Activated CD8-positive, alpha-beta memory T cell treated with anti-CD3 and anti-CD28 coated beads for 36 hours (primary cell): ENCODE data around the gene NANOS3. TPM values are rescaled to one million over a fixed set of nuclear protein-coding genes. Genes with fewer than 3 reads are reported as not detected.

Experiments
- CTCF ChIA-PET: fragments of 350-600 bp; sonication (Branson Sonifier 250); formaldehyde crosslinking; loops from one replicate; lab custom pipeline; 2021; ENCODE audit warnings: antibody characterized with exemption; lab: Charles Lee
- POLR2A ChIA-PET: fragments of 350-600 bp; sonication (Branson Sonifier 250); formaldehyde crosslinking; loops from one replicate; lab custom pipeline; 2021; ENCODE audit warnings: antibody characterized with exemption; lab: Charles Lee
- total RNA-seq, 2 experiments: library from RNA; stranded (reverse); gene quantifications; one replicate each; pipeline ENCODE4 v1.2.3, GENCODE V29; 2021

Gene NANOS3
- total RNA-seq: 1 to 10 TPM in 1 of 2 experiments, under 1 TPM in 1; 0.92 to 2.1 TPM

GRCh38 chr19:13876834-13877233, at the start of gene NANOS3:
TSS of gene NANOS3 (plus strand) at chr19:13877134. CDS start at chr19:13877249, 115 bp downstream.
- POLR2A ChIA-PET: no interaction called here
- CTCF ChIA-PET: interaction anchor here (1.0 to 5.9 kb wide), 4 partner anchors 127 to 194 kb away, joined by 3 to 34 read pairs (median 4); partner anchors contain the start of gene MISP3

- ChIA-PET CTCF (interaction anchor here (0.8 to 0.9 kb wide), 1 partner anchor 35 kb away, joined by 3 to 4 read pairs; no protein-coding TSS in a partner anchor), POLR2A (no interaction called here)
Observed at GRCh38 chr19:13827656-13828055, 49.3 kb upstream of the NANOS3 start.

- ChIA-PET CTCF (interaction anchor here (1.1 kb wide), 1 partner anchor 55 kb away, joined by 3 read pairs; no protein-coding TSS in a partner anchor), POLR2A (interaction anchor here (0.6 kb wide), 1 partner anchor 18 kb away, joined by 3 read pairs; no protein-coding TSS in a partner anchor)
Observed at GRCh38 chr19:13830114-13830740, 46.7 kb upstream of the NANOS3 start.

GRCh38 chr19:13830741-13831536, 46.0 kb upstream of the NANOS3 start:
- CTCF ChIA-PET: no interaction called here
- POLR2A ChIA-PET: interaction anchor here (0.6 kb wide), 1 partner anchor 41 kb away, joined by 3 read pairs; no protein-coding TSS in a partner anchor

- POLR2A ChIA-PET: interaction anchor here (0.5 kb wide), 1 partner anchor 30 kb away, joined by 3 read pairs; no protein-coding TSS in a partner anchor
- CTCF ChIA-PET: no interaction called here
Observed at GRCh38 chr19:13831537-13832467, 45.1 kb upstream of the NANOS3 start.

DNA sequence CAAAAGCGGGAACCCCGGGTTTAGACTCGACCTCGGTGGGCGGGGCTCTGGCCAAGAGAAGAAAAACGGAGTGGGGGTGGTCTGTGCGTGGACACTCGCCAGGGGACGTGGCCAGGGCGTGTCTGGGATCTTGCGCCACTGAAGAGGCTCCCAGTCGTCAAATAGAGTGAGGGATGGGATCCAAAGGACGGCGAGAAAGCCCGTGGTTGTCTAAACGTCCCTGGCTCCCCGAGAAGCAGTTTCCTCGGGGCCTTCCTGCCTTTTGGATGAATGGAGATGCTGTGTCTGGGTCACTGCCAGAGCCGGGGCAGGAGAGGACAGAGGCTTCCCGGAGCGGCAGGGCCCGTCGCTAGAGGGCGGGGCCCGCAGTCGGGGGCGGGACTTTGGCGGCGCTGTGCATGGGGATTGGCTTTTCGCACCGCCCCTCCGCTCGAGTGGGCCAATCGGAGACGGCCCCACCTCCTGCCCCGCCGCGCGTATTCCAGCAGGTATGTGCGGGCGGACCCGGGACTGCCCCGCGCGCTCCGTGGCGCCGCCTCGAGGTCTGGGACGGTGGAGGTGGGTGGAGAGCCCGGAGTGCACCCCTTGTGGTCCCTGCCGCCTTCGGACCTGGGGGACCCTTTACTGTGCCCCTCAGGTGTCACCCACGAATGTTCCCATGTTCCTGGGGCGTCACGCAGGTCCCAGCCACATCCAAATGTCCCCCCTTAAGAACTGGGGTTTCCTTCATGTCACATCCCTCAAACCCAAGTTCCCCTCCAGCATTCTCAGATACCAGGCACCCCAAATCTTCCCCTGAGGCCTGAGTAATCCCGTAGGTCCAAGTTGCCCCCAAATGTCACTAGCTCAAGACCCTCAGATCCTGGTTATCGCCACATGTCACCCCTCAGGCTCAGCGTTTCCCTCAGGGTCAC, 43.3 kb upstream of the NANOS3 start:
- CTCF ChIA-PET: interaction anchor here (0.5 kb wide), 1 partner anchor 810 kb away, joined by 3 read pairs; no protein-coding TSS in a partner anchor
- POLR2A ChIA-PET: interaction anchor here (0.5 to 0.9 kb wide), 3 partner anchors 30 to 1909 kb away, joined by 3 to 6 read pairs (median 4); no protein-coding TSS in a partner anchor

GRCh38 chr19:13834244-13835069, 42.5 kb upstream of the NANOS3 start:
- ChIA-PET POLR2A (interaction anchor here (0.6 kb wide), 1 partner anchor 524 kb away, joined by 6 read pairs; no protein-coding TSS in a partner anchor), CTCF (interaction anchor here (0.5 to 4.1 kb wide), 3 partner anchors 13 to 809 kb away, joined by 3 to 22 read pairs (median 4); no protein-coding TSS in a partner anchor)

GRCh38 chr19:13835791-13836723, 40.9 kb upstream of the NANOS3 start:
- ChIA-PET CTCF (interaction anchor here (0.8 to 6.9 kb wide), 7 partner anchors 11 to 53 kb away, joined by 3 to 43 read pairs (median 6); partner anchors contain the start of gene ZSWIM4), POLR2A (interaction anchor here (0.6 to 6.8 kb wide), 5 partner anchors 13 to 151 kb away, joined by 3 to 74 read pairs (median 5); partner anchors contain the start of genes C19orf53 and ZSWIM4)

- CTCF ChIA-PET: interaction anchor here (4.1 to 6.9 kb wide), 2 partner anchors 9 to 24 kb away, joined by 22 to 43 read pairs; no protein-coding TSS in a partner anchor
- POLR2A ChIA-PET: interaction anchor here (0.6 to 6.8 kb wide), 4 partner anchors 10 to 59 kb away, joined by 3 to 74 read pairs (median 32); partner anchors contain the start of gene ZSWIM4
Observed at GRCh38 chr19:13838435-13839129, 38.4 kb upstream of the NANOS3 start.

- POLR2A ChIA-PET: interaction anchor here (0.6 to 6.8 kb wide), 8 partner anchors 9 to 807 kb away, joined by 3 to 74 read pairs (median 6); partner anchors contain the start of gene ZSWIM4
Observed at GRCh38 chr19:13839130-13839937, 37.6 kb upstream of the NANOS3 start.

DNA sequence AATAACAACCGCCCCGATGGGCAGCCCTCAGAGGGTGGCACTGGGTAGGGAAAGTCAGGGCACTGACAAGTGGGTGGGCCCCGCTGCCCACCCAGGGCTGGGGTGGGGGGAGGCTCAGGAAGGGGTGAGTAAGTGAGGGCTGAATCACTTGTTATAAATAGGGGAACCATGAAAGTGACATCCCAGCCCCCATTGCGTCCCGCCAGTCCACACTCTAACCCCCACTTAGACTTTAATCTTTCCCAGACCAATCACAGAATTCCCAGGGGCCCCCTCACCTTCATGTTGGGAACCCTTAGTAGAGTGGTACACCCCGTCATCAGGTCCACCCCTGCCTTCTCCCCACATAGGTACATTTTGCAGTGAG, 37.0 kb upstream of the NANOS3 start:
- POLR2A ChIA-PET: interaction anchor here (0.6 to 6.8 kb wide), 6 partner anchors 9 to 808 kb away, joined by 3 to 74 read pairs (median 8); partner anchors contain the start of gene ZSWIM4
- CTCF ChIA-PET: interaction anchor here (0.8 to 6.9 kb wide), 2 partner anchors 16 to 23 kb away, joined by 3 to 43 read pairs; no protein-coding TSS in a partner anchor

More at GRCh38 chr19:13839130-13839937, 37.6 kb upstream of the NANOS3 start:
- CTCF ChIA-PET: interaction anchor here (0.8 to 6.9 kb wide), 2 partner anchors 17 to 23 kb away, joined by 3 to 43 read pairs; no protein-coding TSS in a partner anchor

- POLR2A ChIA-PET: interaction anchor here (1.3 to 6.8 kb wide), 4 partner anchors 8 to 93 kb away, joined by 4 to 74 read pairs (median 32); partner anchors contain the start of gene ZSWIM4
- CTCF ChIA-PET: interaction anchor here (0.6 to 6.9 kb wide), 4 partner anchors 16 to 1065 kb away, joined by 3 to 43 read pairs (median 4); no protein-coding TSS in a partner anchor
Observed at GRCh38 chr19:13840305-13841085, 36.4 kb upstream of the NANOS3 start.
